GM21528 (cell line): Measurements from ENCODE around the gene INO80D.
"Not testable (repeated sequence)": the region's sequence is repeated elsewhere in the genome, so short reads cannot be mapped to it uniquely, and the experiment has no call there.

Experiments used
- ATAC-seq: cut with Tn5 transposase; IDR thresholded peaks from one replicate; pipeline ENCODE4 v1.9.1; 2021; ENCODE audit warnings: mild to moderate bottlenecking, moderate library complexity; ENCODE audit not compliant: unreplicated experiment, low FRiP score

Gene INO80D

DNA sequence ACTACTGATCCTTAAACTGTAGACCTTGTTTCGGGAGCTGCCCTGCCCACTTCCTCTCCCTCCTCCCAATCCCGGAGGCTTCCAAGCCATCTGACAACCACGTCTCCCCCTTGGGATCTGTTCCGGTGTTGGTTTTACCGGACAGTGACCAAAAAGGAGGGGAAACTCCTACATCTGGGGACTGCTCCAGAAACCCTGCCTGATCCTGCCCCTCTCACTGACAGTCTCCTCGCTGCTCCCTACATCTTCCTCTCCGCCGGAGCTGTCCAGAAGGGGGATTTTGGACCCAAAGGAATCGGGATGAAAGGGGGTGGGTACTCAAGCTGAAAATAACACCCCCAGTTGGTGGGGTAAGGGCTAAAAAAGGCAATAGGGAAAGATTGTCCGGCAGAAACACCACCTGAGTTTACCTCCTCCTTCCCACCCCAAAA lies 1.5 kb downstream of the INO80D start:
- no peak for ATAC-seq

DNA sequence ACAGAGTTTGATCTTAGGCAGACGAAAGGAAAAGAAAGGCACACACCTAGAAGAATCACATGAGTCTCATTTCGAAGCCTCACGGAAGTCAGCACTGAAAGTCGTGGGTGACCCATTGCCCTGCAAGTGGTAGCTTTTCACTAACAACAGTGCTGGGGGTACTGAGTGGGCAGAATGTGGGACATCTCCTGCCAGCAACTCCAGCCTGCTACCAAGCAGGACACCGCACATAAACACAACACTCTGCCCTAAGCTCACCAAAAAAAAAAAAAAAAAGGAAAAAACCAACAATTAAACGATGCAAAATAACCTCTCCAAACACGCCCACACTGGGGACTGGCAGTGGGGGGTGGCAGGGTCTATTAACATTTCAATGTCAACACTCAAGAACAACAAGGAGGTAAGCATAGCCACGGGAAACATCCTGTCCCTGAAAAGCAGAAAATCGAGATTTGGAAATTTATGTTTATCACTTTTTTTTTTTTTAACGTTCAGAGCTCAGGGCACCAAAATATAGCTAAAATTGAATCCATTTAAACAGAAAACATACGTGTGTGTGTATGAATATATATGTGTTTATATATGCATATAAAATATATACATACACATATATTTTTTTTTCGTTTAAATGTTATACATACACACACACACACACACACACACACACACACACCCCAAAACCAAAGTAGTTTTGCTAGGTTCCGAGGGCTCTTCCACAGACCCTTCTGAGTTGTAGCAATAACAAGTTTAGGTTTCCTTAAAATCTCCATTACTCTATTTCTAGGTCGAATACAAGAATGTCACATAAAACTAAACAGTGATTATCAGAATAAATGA lies 2.2 kb downstream of the INO80D start:
- ATAC-seq: no peak

DNA sequence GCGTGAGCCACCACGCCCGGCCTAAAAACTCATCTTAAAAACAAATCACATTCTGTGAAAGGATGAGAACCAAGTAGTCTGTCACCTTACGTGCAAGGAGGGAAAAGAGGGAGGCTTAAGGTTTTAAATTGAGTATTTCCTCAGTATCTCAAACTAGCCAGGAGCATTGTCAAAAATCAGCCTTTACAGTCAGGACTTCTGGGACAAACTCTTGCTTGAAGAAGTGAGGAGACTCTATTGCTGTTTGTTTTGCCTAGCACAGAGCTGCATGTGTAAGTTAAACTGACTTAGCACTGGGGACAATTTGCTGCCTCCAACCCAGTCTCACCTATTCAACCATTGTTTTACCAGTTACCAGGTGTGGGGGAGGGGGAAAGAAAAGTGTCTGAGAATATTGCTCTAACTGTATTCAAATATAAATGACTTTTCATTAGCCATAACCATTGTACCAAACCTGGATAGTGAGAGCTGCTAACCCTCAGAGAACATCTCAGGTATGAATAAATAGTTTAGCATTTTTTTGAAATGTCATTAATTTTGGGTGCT lies 3.6 kb downstream of the INO80D start:
- ATAC-seq: no peak

DNA sequence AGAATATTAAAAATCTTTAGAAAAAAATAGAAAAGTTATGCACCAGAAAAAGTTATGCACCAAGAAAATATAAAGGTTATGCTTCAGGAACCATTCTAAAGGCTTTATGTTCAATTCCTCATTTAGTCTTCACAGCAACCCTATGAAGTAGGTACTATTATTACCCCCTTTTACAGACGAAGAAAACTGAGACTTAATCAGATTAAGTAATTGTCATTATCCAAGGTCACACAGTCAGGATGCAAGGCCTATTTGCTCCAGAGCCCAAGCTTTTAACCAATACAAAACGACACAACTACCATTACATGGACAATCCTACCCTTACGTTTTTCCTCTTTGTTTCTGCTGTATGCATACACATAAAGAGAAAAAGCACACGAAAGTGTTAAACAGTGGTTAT lies 5.0 kb downstream of the INO80D start:
- ATAC-seq: no peak

DNA sequence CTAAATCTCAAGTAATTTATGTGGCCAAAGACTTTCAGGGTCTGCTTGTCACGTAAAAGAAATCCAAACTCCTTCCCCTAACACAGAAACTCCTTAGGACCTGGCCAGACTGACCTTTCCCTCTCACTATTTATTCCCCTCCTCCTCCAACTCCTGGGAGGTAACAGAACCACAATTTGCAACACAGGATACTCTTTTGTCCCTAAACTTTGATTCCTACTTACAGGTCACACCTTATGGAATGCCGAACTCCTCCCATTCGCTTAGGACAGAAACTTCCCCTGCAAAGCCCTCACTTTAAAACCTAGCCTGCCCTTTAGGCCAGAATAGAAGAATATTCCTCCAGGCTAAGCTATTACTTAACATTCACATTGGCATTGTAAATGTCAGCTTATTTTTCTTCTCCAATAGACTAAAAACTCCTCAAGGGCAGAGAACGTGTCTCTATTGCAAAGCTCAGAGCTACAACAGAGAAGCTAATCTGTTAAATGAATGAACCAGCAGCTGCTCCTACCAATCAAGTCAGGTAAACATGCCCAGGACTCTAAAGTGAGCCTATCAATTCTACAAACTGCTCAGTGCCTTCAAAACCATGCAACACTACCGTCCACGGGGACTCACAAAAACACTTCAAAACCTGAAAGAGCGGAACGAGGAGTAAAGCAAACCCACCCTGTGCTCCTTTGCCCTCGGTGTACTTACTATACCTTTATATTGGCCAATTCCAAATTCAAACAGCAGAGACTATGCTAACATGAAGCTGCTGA lies 6.1 kb downstream of the INO80D start:
- ATAC-seq: no peak

DNA sequence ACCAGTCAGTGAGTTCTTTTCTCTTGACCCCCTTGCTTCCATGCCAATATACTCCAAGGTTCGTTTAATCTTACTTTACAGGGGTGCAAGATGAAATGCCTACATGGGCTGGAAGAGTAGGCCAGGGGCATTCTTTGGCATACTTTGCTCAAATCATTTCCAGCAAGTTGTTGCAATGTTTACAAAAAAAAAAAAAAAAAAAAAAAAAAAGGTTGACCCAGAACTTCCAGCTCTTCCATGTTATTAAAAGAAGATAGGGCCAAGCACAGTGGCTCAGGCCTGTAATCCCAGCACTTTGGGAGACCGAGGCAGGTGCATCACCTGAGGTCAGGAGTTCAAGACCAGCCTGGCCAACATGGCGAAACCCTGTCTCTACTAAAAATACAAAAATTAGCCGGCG lies 8.1 kb downstream of the INO80D start:
- not testable (repeated sequence) for ATAC-seq

DNA sequence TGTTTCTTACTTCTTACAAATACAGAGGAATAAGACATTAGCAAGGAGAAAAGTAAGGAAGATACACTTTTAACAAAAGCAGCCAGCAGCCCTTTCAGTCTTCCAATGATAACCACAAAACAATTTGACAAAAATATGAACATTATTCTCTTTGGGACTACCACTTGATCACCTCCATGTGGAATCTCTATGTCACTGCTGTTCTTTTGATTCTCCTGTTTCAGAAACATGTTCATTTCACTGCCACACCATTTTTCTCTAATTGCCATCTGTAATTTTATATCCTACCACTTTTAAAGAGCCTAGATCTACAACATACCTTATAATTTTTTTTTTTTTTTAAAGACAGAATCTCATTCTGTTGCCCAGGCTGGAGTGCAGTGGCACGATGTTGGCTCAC lies 10.9 kb downstream of the INO80D start:
- no peak for ATAC-seq

DNA sequence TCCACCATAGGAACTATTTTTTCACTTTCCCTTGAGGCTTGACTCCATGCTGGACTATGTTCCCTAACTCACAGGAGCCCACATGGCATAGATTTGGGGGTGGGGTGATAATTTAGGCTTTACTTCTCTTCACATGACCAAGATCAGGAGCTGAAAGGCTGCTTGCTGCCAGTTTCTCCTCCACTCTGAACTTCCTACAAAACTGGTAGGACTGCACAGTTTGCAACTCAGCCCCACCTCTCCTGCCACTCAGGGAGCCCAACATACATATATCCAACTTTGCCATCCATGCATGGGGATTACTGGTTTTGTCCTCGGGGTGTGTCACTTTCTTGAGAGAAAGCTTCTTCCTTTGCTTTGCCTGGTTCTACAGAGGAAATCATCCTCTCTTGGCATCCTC lies 14.2 kb downstream of the INO80D start:
- ATAC-seq: no peak

DNA sequence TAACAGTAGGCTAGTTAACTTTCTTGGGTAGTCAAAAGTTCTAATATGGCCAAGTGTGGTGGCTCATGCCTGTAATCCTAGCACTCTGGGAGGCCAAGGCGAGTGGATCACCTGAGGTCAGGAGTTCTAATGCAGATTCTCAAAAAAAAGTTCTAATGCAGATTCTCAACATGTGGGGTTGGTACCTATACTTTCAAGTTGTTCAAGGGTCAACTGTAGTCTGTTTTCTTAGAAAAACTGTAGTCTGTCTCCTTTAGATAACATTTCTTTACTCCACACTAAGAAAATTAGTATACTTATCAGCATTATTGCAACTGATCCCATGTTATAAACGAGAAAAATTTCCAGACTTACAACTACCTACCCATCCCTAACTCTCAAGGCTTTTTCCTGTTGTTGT lies 16.6 kb downstream of the INO80D start:
- ATAC-seq: no peak

DNA sequence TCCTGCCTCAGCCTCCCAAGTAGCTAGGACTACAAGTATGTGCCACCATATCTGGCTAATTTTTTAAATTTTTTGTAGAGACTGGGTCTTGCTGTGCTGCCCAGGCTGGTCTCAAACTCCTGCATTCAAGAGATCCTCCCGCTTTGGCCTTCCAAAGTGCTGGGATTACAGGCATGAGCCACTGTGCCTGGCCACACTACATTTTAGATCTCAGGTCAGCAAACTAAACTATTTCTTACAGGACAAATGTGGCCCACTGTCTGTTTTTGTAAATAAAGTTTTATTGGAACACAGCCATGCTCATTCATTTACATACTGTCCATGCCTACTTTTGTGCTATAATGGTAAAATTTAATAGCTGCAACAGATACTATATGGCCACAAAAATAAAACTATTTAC lies 17.8 kb downstream of the INO80D start:
- ATAC-seq: no peak

DNA sequence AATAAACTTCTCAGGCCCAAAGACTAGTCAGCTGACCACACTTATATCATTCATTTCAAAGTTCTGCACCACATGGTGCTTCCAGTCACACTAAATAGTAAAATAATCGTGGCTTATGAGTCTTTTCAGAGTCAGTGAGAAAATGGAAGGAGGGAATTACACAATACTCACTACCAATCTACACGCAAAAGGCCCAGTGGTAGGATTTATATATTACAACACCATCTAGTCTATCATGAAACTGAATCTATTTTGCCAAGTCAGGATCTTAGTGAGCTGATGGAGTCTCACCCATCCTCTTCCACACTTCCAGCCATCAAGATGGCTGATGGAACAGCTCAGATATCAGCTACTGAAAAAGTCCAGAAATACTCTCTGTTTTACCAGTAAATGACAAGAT lies 21.9 kb downstream of the INO80D start:
- no peak for ATAC-seq

DNA sequence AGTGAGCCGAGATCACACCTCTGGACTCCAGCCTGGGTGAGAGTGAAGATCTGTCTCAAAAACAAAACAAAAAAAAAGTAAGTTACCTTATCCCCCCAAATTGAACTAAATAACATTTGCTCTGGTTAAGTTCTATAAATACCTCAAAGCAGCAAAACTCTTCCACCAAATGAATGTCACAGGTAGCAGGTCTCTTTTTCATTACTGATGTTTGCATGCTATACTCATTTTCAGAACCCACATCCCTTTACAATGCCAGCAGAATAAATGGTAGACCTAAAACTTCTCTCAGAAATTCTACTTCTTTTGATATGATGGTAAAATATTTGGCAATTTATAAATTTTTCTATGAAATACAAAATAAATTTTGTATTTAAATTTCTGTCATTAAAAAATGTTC lies 22.3 kb downstream of the INO80D start:
- no peak for ATAC-seq

DNA sequence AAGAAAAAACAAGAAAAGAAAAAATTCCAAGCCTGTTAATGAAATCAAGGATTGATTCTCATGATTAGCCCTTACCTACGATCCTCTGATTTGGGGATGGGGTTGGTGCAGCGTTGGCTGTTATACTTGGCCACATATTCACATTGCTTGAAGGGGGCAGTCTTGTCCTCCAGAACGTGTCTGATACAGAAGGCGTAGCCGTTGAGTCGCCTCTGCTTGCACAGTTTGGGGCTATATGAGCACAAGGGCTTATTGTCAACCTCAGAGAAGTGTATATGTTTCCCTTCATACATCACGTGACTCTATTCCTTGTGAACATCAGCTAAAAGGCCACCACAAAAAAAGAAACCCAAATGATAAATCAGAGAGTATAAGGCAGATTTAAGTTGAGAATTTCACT lies 23.2 kb downstream of the INO80D start:
- ATAC-seq: no peak

DNA sequence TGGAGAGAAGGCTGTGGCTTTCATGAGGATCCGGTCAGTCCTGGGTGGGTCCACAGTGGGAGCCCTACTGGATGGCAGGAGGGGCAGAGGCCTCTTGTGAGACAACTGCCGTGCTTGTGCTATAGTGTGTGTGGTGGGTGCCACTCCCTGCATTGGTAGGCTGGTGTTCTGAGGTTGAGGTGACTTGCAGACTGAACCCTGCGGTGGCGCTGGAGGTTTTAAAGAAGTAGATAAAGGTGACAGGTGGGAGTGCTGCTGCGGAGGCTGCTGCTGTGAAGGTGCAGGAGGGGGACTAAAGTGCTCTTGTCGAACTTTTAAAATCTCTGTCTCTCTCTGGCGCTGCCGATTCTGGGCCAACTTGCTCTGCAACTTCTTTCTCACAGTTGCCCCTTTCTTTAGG lies 29.7 kb downstream of the INO80D start:
- ATAC-seq: no peak

DNA sequence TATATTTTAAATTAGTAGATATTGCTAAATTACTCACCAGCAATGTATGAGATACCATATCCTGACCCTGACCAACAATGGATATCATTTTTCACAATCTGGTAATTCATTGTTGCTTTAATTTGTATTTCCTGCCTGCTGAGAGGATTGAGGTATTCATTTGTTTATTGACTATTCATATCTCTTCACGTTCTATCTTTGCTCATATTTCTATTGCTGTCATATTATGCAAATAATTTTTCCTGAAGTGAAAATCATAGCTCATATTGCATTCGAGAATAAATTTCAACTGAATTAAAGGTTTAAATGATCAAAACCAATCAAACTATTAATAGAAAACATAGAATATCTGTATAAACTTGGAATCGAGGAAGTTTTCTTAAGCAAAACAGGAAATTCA lies 31.0 kb downstream of the INO80D start:
- ATAC-seq: no peak

DNA sequence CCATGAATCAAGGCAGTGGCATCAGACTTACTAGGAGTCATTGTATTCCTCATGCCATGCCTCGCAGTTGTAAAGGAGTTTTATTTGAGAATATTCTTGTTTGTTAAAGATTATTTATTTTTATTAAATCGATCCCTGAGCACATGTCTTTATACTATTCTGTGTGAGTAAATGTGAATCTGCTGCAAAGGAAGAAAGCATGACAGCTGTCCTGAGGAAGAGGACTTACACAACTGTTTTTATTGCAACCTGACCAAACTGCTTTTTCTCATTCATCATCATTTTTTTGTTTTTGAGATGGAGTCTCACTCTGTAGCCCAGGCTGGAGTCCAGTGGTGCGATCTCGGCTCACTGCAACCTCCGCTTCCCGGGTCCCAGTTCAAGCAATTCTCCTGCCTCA lies 34.1 kb downstream of the INO80D start:
- no peak for ATAC-seq

DNA sequence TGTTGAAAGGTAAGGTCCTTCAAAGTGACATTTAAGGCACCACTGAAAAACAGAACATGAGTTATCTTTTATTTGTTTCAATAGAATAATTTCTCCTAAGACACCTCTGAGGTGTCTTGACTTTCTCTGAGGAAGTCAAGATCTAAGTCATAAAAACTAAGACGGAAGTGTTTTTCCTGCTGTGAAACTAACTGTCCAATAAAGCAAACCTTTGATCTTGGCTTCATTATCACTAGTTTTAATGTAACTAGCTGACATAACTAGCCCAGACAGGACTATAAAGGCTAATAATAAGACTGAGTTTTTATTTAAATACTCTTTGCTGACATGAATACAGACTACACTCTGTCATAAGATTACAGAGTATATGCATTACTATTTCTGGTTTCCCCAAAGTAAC lies 36.6 kb downstream of the INO80D start:
- ATAC-seq: no peak

DNA sequence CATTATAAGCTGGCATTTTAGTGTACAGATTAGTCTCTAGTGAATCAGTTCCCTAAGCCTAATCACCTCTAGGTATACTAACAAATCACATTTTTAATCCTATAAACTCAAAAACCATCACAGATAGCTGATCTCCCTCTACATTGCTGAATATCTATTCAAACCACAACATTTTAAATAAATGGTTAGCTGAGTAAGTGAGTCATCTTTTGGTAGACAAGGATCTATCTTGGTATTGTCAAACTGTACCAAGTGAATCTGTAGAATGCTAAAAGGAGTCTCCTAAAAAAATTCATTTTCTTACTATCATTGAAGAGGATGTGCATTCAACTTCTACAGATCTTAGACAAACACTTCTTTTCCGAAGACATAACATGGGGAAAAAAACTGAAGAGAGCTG lies 40.7 kb downstream of the INO80D start:
- no peak for ATAC-seq

DNA sequence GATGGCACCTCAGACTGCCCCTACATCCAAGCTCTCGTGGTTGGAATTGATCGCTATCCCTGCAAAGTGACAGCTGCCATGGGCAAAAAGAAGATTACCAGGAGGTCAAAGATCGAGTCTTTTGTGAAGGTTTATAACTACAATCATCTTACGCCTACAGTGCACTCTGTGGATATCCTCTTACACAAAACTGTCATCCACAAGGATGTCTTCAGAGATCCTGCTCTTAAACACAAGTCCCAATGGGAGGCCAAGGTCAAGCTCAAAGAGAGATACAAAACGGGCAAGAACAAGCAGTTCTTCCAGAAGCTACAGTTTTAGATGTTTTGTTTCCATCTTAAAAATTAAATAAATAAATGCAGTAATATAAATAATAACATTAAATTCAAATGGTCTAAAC lies 45.4 kb downstream of the INO80D start:
- ATAC-seq: no peak

DNA sequence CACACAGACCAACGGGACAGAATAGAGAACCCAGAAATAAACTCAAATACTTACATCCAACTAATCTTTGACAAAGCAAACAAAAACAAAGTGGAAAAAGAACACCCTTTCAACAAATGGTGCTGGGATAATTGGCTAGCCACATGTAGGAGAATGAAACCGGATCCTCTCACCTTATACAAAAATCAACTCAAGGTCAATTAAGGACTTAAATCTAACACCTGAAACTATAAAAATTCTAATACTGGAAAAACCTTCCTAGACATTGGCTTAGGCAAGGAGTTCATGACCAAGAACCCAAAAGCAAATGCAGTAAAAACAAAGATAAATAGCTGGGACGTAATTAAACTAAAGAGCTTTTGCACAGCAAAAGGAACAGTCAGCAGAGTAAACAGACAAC lies 50.6 kb downstream of the INO80D start:
- ATAC-seq: not testable (repeated sequence)

DNA sequence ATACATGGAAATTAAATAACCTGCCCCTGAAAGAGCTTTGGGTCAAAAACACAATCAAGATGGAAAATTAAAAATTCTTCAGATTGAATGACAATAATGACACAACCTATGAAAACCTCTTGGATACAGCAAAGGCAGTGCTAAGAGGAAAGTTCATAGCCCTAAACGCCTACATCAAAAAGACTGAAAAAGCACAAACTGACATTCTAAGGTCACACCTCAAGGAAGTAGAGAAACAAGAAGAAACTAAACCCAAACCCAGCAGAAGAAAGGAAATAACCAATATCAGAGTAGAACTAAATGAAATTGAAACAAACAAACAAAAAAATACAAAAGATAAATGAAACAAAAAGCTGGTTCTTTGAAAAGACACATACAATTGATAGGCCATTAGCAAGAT lies 52.5 kb downstream of the INO80D start:
- ATAC-seq: not testable (repeated sequence)
